ENCODE measurements around the gene LCE3A.
"Not testable (repeated sequence)": the region's sequence is repeated elsewhere in the genome, so short reads cannot be mapped to it uniquely, and the experiment has no call there.

LCE3A gene

GRCh38 chr1:152579526-152579925 is 43.4 kb downstream of the LCE3A start:
- not testable (repeated sequence) for H2AFZ ChIP-seq (ENCODE audit: low read length, unreplicated experiment); H3K27me3 ChIP-seq (ENCODE audit: insufficient read depth, low read length); H3K79me2 ChIP-seq (ENCODE audit: control insufficient read depth, insufficient read depth, low read length, unreplicated experiment); H3K4me1 ChIP-seq (ENCODE audit: control insufficient read depth, insufficient read depth, low read length, unreplicated experiment); H3K27ac ChIP-seq (ENCODE audit: low read depth, low read length); H3K36me3 ChIP-seq (ENCODE audit: insufficient read depth, low read length); H3K4me3 ChIP-seq (ENCODE audit: low read depth, low read length)

GRCh38 chr1:152577168-152577567 is 45.7 kb downstream of the LCE3A start:
- H3K27ac ChIP-seq (ENCODE audit: low read depth, low read length): no peak overlapping the region

More at GRCh38 chr1:152577168-152577567, 45.7 kb downstream of the LCE3A start:
- no peak overlapping the region for H3K4me3 ChIP-seq (ENCODE audit: low read depth, low read length)
- H3K27me3 ChIP-seq (ENCODE audit: insufficient read depth, low read length): no peaks in the 10 kb centered on the region
- no peaks in the 10 kb centered on the region for H3K79me2 ChIP-seq (ENCODE audit: control insufficient read depth, insufficient read depth, low read length, unreplicated experiment)
- no peaks in the 10 kb centered on the region for H3K4me1 ChIP-seq (ENCODE audit: control insufficient read depth, insufficient read depth, low read length, unreplicated experiment)
- H3K36me3 ChIP-seq (ENCODE audit: insufficient read depth, low read length): no peaks in the 10 kb centered on the region
- no peak overlapping the region for H2AFZ ChIP-seq (ENCODE audit: low read length, unreplicated experiment)
